Spinal cord (tissue), 4 donors: ENCODE data around the gene CYP4F3. TPM values are rescaled to one million over a fixed set of nuclear protein-coding genes. Genes with fewer than 3 reads are reported as not detected.

Source experiments
- polyA plus RNA-seq, 2 donors: library from polyadenylated mRNA; unstranded; fragments of 120-200 nt; gene quantifications; one replicate each; pipeline ENCODE4 v1.2.1, GENCODE V29; 2013; ENCODE audit not compliant: insufficient read length in 2 of 2
- small RNA-seq: library from RNA; depleted of rRNA; stranded (forward); fragments of <200 nt; gene quantifications from one replicate; pipeline ENCODE3, GENCODE V24; 2014; ENCODE audit warnings: low replicate concordance
- total RNA-seq, 2 donors: library from RNA; depleted of rRNA in 1 of 2; stranded (reverse); fragments of 120-200 nt in 1 of 2; fragments of >200 nt in 1 of 2; gene quantifications; one replicate each; pipeline versions ENCODE4 v1.2.3 to v1.2.4, GENCODE V29; 2013 to 2014

The CYP4F3 gene
- total and polyA plus RNA-seq, 4 donors, result 0.14 to 1.6 (median 0.36) TPM

Small RNA genes within 50 kb of the gene (small RNA-seq; reads per million reads assigned to genes)
- not detected for gene AD000091.1

Other genes with a start within 250 kb of the CYP4F3 start
- 100 to 1,000 TPM in 1 of 2 donors, 10 to 100 TPM in 1; 50.2 to 121 TPM for gene AKAP8L, start 221.9 kb upstream of the CYP4F3 start, total RNA-seq
- 100 to 1,000 TPM; 114 to 151 TPM for gene AKAP8L, start 221.9 kb upstream of the CYP4F3 start, polyA plus RNA-seq
- gene WIZ, start 190.9 kb upstream of the CYP4F3 start, total RNA-seq, result 10 to 100 TPM in 1 of 2 donors, 1 to 10 TPM in 1; 8.7 to 12.1 TPM
- gene WIZ, start 190.9 kb upstream of the CYP4F3 start, polyA plus RNA-seq, result 10 to 100 TPM; 69.8 to 72.6 TPM
- 1 to 10 TPM; 1.9 TPM for gene RASAL3, start 176.4 kb upstream of the CYP4F3 start, total RNA-seq
- 1 to 10 TPM; 3.6 to 4.2 TPM for gene RASAL3, start 176.4 kb upstream of the CYP4F3 start, polyA plus RNA-seq
- not detected for gene PGLYRP2, start 161.4 kb upstream of the CYP4F3 start, total RNA-seq
- gene PGLYRP2, start 161.4 kb upstream of the CYP4F3 start, polyA plus RNA-seq, result not detected
- gene CYP4F22, start 132.4 kb upstream of the CYP4F3 start, total RNA-seq, result not detected
- under 1 TPM in 1 of 2 donors, not detected in 1; 0.06 TPM for gene CYP4F22, start 132.4 kb upstream of the CYP4F3 start, polyA plus RNA-seq
- gene CYP4F8, start 25.7 kb upstream of the CYP4F3 start, total RNA-seq, result not detected
- under 1 TPM; 0.08 to 0.09 TPM for gene CYP4F8, start 25.7 kb upstream of the CYP4F3 start, polyA plus RNA-seq
- 1 to 10 TPM; 2.2 to 6.8 TPM for gene CYP4F12, start 32.2 kb downstream of the CYP4F3 start, total RNA-seq
- gene CYP4F12, start 32.2 kb downstream of the CYP4F3 start, polyA plus RNA-seq, result 1 to 10 TPM; 5.2 to 7.6 TPM
- gene OR10H2, start 87.1 kb downstream of the CYP4F3 start, total RNA-seq, result not detected
- gene OR10H2, start 87.1 kb downstream of the CYP4F3 start, polyA plus RNA-seq, result not detected
- gene OR10H3, start 97.1 kb downstream of the CYP4F3 start, total RNA-seq, result not detected
- not detected for gene OR10H3, start 97.1 kb downstream of the CYP4F3 start, polyA plus RNA-seq
- under 1 TPM in 1 of 2 donors, not detected in 1; under 0.01 TPM for gene OR10H5, start 146.8 kb downstream of the CYP4F3 start, total RNA-seq
- gene OR10H5, start 146.8 kb downstream of the CYP4F3 start, polyA plus RNA-seq, result under 1 TPM; 0.11 to 0.24 TPM
- not detected for gene OR10H1, start 174.8 kb downstream of the CYP4F3 start, total RNA-seq
- under 1 TPM; 0.08 to 0.11 TPM for gene OR10H1, start 174.8 kb downstream of the CYP4F3 start, polyA plus RNA-seq